Skeletal muscle tissue (tissue), 4 donors: Measurements from ENCODE around the gene PHKB. TPM values are rescaled to one million over a fixed set of nuclear protein-coding genes. Genes with fewer than 3 reads are reported as not detected.

Source experiments
- H3K27ac ChIP-seq: one replicate; pipeline ENCODE4 v1.7.0; 2013; ENCODE audit warnings: mild to moderate bottlenecking, low read depth, low read length, inconsistent platforms
- H3K27me3 ChIP-seq, 3 donors: one replicate each; pipeline ENCODE4 v1.7.0; 2013; ENCODE audit warnings: low read length in 3 of 3; ENCODE audit not compliant: control insufficient read depth in 3 of 3, insufficient read depth in 3 of 3
- H3K36me3 ChIP-seq, 3 donors: one replicate each; pipeline ENCODE4 v1.7.0; 2013; ENCODE audit warnings: low read length in 3 of 3; ENCODE audit not compliant: control insufficient read depth in 3 of 3, insufficient read depth in 3 of 3
- H3K4me1 ChIP-seq, 3 donors: one replicate each; pipeline ENCODE4 v1.7.0; 2013; ENCODE audit warnings: low read length in 3 of 3, mild to moderate bottlenecking in 3 of 3; ENCODE audit not compliant: control insufficient read depth in 3 of 3, insufficient read depth in 3 of 3
- H3K4me3 ChIP-seq, 3 donors: one replicate each; pipeline ENCODE4 v1.7.0; 2013; ENCODE audit warnings: low read length in 3 of 3
- H3K9ac ChIP-seq, 3 donors: one replicate each; pipeline ENCODE4 v1.7.0; 2013; ENCODE audit warnings: low read length in 3 of 3, mild to moderate bottlenecking in 3 of 3, moderate library complexity in 2 of 3, low read depth in 1 of 3
- H3K9me3 ChIP-seq, 3 donors: one replicate each; pipeline ENCODE4 v1.7.0; 2013; ENCODE audit warnings: low read length in 3 of 3; ENCODE audit not compliant: control insufficient read depth in 3 of 3
- total RNA-seq: library from RNA; depleted of rRNA; stranded (reverse); fragments of >200 nt; gene quantifications from one replicate; pipeline ENCODE4 v1.2.3, GENCODE V29; 2014
- donor health status: Osteomylitis.

PHKB gene
- total RNA-seq, 1 donor from 2014 or later, result 68.9 TPM

GRCh38 chr16:47574091-47575054, 113.2 kb downstream of the PHKB start:
- no peak overlapping the region for H3K4me3 ChIP-seq
- no peaks in the 10 kb centered on the region for H3K27me3 ChIP-seq
- no peaks in the 10 kb centered on the region for H3K9me3 ChIP-seq
- no peaks in the 10 kb centered on the region for H3K36me3 ChIP-seq
- peaks cover 4 to 10% (median 5%) of the 10 kb centered on the region in 3 donors for H3K4me1 ChIP-seq
- H3K9ac ChIP-seq, result no peak overlapping the region
- H3K27ac ChIP-seq, result no peak overlapping the region

- Histone ChIP-seq H3K36me3 (no peaks in the 10 kb centered on the region), H3K9me3 (no peaks in the 10 kb centered on the region), H3K27ac (no peak overlapping the region), H3K9ac (no peak overlapping the region), H3K27me3 (no peaks in the 10 kb centered on the region), H3K4me1 (peaks cover 4 to 10% (median 5%) of the 10 kb centered on the region in 3 donors), H3K4me3 (no peak overlapping the region)
Observed at GRCh38 chr16:47577029-47577428, 115.9 kb downstream of the PHKB start.

- Histone ChIP-seq H3K27ac (no peak overlapping the region), H3K4me1 (peaks cover 4 to 5% (median 4%) of the 10 kb centered on the region in 3 donors), H3K9ac (no peak overlapping the region), H3K27me3 (no peaks in the 10 kb centered on the region), H3K36me3 (no peaks in the 10 kb centered on the region), H3K4me3 (no peak overlapping the region), H3K9me3 (no peaks in the 10 kb centered on the region)
Observed at GRCh38 chr16:47578033-47578432, 116.9 kb downstream of the PHKB start.

GRCh38 chr16:47578573-47578972, 117.4 kb downstream of the PHKB start:
- Histone ChIP-seq H3K4me3 (no peak overlapping the region), H3K9me3 (no peaks in the 10 kb centered on the region), H3K27me3 (no peaks in the 10 kb centered on the region), H3K27ac (no peak overlapping the region), H3K36me3 (no peaks in the 10 kb centered on the region), H3K4me1 (peaks cover 2 to 5% (median 4%) of the 10 kb centered on the region in 3 donors), H3K9ac (no peak overlapping the region)

- H3K27me3 ChIP-seq, result no peaks in the 10 kb centered on the region
- H3K4me1 ChIP-seq, result peaks cover 0 to 11% (median 6%) of the 10 kb centered on the region in 3 donors
- no peak overlapping the region for H3K27ac ChIP-seq
- no peaks in the 10 kb centered on the region for H3K9me3 ChIP-seq
- H3K4me3 ChIP-seq, result no peak overlapping the region
- H3K9ac ChIP-seq, result no peak overlapping the region
- H3K36me3 ChIP-seq, result no peaks in the 10 kb centered on the region
Observed at GRCh38 chr16:47581114-47581513, 120.0 kb downstream of the PHKB start.

GRCh38 chr16:47584464-47585225, 123.5 kb downstream of the PHKB start:
- Histone ChIP-seq H3K36me3 (peaks cover 4 to 11% (median 5%) of the 10 kb centered on the region in 3 donors), H3K4me1 (peaks cover 0 to 11% (median 6%) of the 10 kb centered on the region in 3 donors), H3K9ac (no peak overlapping the region), H3K4me3 (no peak overlapping the region), H3K27me3 (no peaks in the 10 kb centered on the region), H3K9me3 (no peaks in the 10 kb centered on the region), H3K27ac (no peak overlapping the region)

- Histone ChIP-seq H3K9ac (no peak overlapping the region), H3K27ac (no peak overlapping the region), H3K27me3 (no peaks in the 10 kb centered on the region), H3K9me3 (no peaks in the 10 kb centered on the region), H3K4me1 (peaks cover 0 to 11% (median 6%) of the 10 kb centered on the region in 3 donors), H3K36me3 (peaks cover 11 to 24% (median 19%) of the 10 kb centered on the region in 3 donors), H3K4me3 (no peak overlapping the region)
Observed at GRCh38 chr16:47586121-47586520, 125.0 kb downstream of the PHKB start.

GRCh38 chr16:47590472-47590871, 129.3 kb downstream of the PHKB start:
- no peak overlapping the region for H3K4me3 ChIP-seq
- no peaks in the 10 kb centered on the region for H3K27me3 ChIP-seq
- H3K4me1 ChIP-seq, result peaks cover 0 to 2% (median under 1%) of the 10 kb centered on the region in 3 donors
- H3K9me3 ChIP-seq, result no peaks in the 10 kb centered on the region
- no peak overlapping the region for H3K27ac ChIP-seq
- H3K9ac ChIP-seq, result no peak overlapping the region
- peaks cover 23 to 48% (median 39%) of the 10 kb centered on the region in 3 donors for H3K36me3 ChIP-seq

GRCh38 chr16:47592232-47592631, 131.1 kb downstream of the PHKB start:
- H3K4me3 ChIP-seq, result no peak overlapping the region
- H3K9ac ChIP-seq, result no peak overlapping the region
- no peak overlapping the region for H3K27ac ChIP-seq
- no peaks in the 10 kb centered on the region for H3K4me1 ChIP-seq
- H3K9me3 ChIP-seq, result no peaks in the 10 kb centered on the region
- H3K36me3 ChIP-seq, result peaks cover 26 to 48% (median 39%) of the 10 kb centered on the region in 3 donors
- no peaks in the 10 kb centered on the region for H3K27me3 ChIP-seq

GRCh38 chr16:47599512-47599911, 138.4 kb downstream of the PHKB start:
- no peak overlapping the region for H3K27ac ChIP-seq
- H3K27me3 ChIP-seq, result no peaks in the 10 kb centered on the region
- H3K9me3 ChIP-seq, result no peaks in the 10 kb centered on the region
- H3K9ac ChIP-seq, result no peak overlapping the region
- H3K4me3 ChIP-seq, result no peak overlapping the region
- H3K36me3 ChIP-seq, result peaks cover 2 to 5% (median 2%) of the 10 kb centered on the region in 3 donors
- no peaks in the 10 kb centered on the region for H3K4me1 ChIP-seq
